ENCODE data around the gene COL4A6. TPM values are rescaled to one million over a fixed set of nuclear protein-coding genes. Genes with fewer than 3 reads are reported as not detected.

Gene COL4A6
- total and polyA plus RNA-seq, 2 of the 4 experiments (the other 2 are of a cell fraction), result 0.36 to 0.74 TPM

DNA sequence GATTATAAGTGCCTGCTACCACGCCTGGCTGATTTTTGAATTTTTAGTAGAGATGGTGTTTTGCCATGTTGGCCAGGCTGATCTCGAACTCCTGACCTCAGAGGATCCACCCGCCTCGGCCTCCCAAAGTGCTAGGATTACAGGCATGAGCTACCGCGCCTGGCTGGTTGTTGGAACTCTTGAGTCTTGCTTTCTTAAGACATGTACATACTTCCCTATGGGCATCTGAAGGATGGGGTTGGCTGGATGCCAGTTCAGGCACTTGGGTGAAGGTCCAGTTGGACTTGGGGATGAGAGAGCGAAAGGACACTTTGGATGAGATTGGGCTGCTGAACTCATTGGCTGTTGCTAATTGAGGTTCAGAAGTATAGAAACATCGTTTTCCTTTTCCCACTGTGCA is 306.2 kb downstream of the COL4A6 start:
- Histone ChIP-seq H2BK15ac (ENCODE audit: low read depth, low read length) (no peak overlapping the region), H3K27ac (ENCODE audit: insufficient read depth, low read length) (no peak overlapping the region), H3K79me1 (ENCODE audit: low read depth in 1 of 2, low read length in 2 of 2) (no peaks in the 10 kb centered on the region), H2BK5ac (ENCODE audit: low read depth, low read length, poor library complexity, severe bottlenecking) (no peak overlapping the region), H3K14ac (replicated peaks; ENCODE audit: low read depth, low read length) (no peak overlapping the region), H3K9me3 (ENCODE audit: control insufficient read depth, insufficient read depth, low read length) (no peaks in the 10 kb centered on the region), H3K9me1 (ENCODE audit: insufficient read depth, low read length) (no peaks in the 10 kb centered on the region), H3K18ac (ENCODE audit: low read depth, low read length) (no peak overlapping the region), H3K4me2 (ENCODE audit: low read depth, low read length) (no peak overlapping the region), H4K20me1 (ENCODE audit: insufficient read depth, low read length) (no peaks in the 10 kb centered on the region), H2AK5ac (ENCODE audit: low read depth, low read length) (no peak overlapping the region), H2BK20ac (ENCODE audit: low read depth, low read length) (no peak overlapping the region), H4K91ac (ENCODE audit: insufficient read depth, low read depth, low read length) (no peak overlapping the region), H3K36me3 (ENCODE audit: control insufficient read depth, insufficient read depth, low read length) (no peaks in the 10 kb centered on the region; the same call in 1 of the 2 replicates), H4K5ac (ENCODE audit: low read depth, low read length) (no peak overlapping the region), H3K4me3 (ENCODE audit: insufficient read depth, low read depth, low read length) (no peak overlapping the region), H2BK120ac (ENCODE audit: low read depth, low read length) (no peak overlapping the region), H3K4me1 (ENCODE audit: control insufficient read depth, insufficient read depth, low read length) (no peaks in the 10 kb centered on the region), H4K8ac (ENCODE audit: low read depth in 2 of 2, low read length in 2 of 2) (no peak overlapping the region), H3K56ac (ENCODE audit: extremely low read depth, insufficient read depth, low read length) (no peak overlapping the region), H3K23ac (ENCODE audit: low read depth, low read length) (no peak overlapping the region), H3K4ac (ENCODE audit: low read depth, low read length) (no peak overlapping the region), H3K9ac (ENCODE audit: low read depth, low read length) (no peak overlapping the region), H2AFZ (replicated peaks; ENCODE audit: low read length, poor library complexity) (no peak overlapping the region), H3K27me3 (ENCODE audit: control insufficient read depth, insufficient read depth, low read length) (no peaks in the 10 kb centered on the region), H2AK9ac (replicated peaks; ENCODE audit: low read depth, low read length, poor library complexity) (no peak overlapping the region)
- POLR2A ChIA-PET (ENCODE audit: unreplicated experiment), result no interaction called here
- no peak for ATAC-seq (ENCODE audit: low read depth)
- dilution Hi-C loops (cut with HindIII; ENCODE audit: low sequenced_read_pairs, unreplicated experiment), result no loop called here
- in situ Hi-C loops (cut with MboI; ENCODE audit: low sequenced_read_pairs), result no loop called here
- TF ChIP-seq, protein P1, sequence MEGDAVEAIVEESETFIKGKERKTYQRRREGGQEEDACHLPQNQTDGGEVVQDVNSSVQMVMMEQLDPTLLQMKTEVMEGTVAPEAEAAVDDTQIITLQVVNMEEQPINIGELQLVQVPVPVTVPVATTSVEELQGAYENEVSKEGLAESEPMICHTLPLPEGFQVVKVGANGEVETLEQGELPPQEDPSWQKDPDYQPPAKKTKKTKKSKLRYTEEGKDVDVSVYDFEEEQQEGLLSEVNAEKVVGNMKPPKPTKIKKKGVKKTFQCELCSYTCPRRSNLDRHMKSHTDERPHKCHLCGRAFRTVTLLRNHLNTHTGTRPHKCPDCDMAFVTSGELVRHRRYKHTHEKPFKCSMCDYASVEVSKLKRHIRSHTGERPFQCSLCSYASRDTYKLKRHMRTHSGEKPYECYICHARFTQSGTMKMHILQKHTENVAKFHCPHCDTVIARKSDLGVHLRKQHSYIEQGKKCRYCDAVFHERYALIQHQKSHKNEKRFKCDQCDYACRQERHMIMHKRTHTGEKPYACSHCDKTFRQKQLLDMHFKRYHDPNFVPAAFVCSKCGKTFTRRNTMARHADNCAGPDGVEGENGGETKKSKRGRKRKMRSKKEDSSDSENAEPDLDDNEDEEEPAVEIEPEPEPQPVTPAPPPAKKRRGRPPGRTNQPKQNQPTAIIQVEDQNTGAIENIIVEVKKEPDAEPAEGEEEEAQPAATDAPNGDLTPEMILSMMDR (conservative IDR thresholded peaks at IDR 0.05; ENCODE audit: low read depth, low read length), result no peak
- no peak for TF ChIP-seq BHLHE40 (IDR thresholded peaks at IDR 0.05; ENCODE audit: low read depth, low read length)
- no peak for TF ChIP-seq MXI1 (IDR thresholded peaks at IDR 0.05; ENCODE audit: borderline replicate concordance, low read depth, low read length)
- no peak for TF ChIP-seq RFX5 (IDR thresholded peaks at IDR 0.05; ENCODE audit: low read depth, low read length)
- no peak for TF ChIP-seq MAFK (IDR thresholded peaks at IDR 0.05; ENCODE audit: low read depth, low read length)
- no TSS peak for BruUV-seq (replicated peaks)
- WGBS, 2 experiments (ENCODE audit: extremely low coverage in 2 of 2, insufficient read length in 1 of 2), result no CpG with 5 or more reads among the region's 8 CpGs
- CTCF ChIA-PET, result no interaction called here
- intact Hi-C loops (cut with micrococcal nuclease), result no loop called here
- DNase-seq, result no peak
